ENCODE data around the gene OBP2A. TPM values are rescaled to one million over a fixed set of nuclear protein-coding genes. Genes with fewer than 3 reads are reported as not detected.

OBP2A gene
- total and polyA plus RNA-seq, 2 donors (not counting 1 experiment from before 2014, with no cell fraction given), result not detected

DNA sequence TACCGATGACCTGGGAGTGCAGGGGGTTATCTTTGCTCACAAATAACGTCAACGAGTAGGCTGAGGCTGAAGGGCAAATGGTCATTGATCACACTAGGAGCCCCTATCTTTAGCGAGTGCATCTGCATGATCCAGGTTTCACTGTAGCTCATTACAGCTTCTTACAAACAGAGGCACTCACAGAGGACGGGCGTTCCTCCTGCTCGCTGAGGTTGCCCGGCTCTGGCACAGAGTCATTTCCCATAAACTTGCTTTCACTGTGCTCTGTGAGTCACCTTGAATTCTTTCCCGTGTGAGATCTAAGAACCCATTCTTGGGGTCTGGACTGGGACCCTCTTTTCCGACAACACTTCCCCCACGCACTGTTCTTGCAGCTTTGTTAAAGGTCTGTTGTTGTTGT, 13.7 kb downstream of the OBP2A start:
- ChIA-PET CTCF (no interaction called here), POLR2A (no interaction called here)
- Histone ChIP-seq H3K79me2 (ENCODE audit: control insufficient read depth, insufficient read depth, low read length) (no peaks in the 10 kb centered on the region), H3K4me2 (replicated peaks; ENCODE audit: low read depth, low read length, poor library complexity, severe bottlenecking) (no peak overlapping the region), H3K9ac (ENCODE audit: low read length) (no peak overlapping the region), H3K4me3 (ENCODE audit: control extremely low read depth in 1 of 5, extremely low read depth in 1 of 5, insufficient read depth in 1 of 5, low read depth in 2 of 5, low read length in 4 of 5) (no peak overlapping the region), H2AFZ (ENCODE audit: insufficient read depth, low read depth, low read length, poor library complexity, severe bottlenecking) (no peak overlapping the region), H3K4me1 (ENCODE audit: control insufficient read depth in 2 of 2, insufficient read depth in 2 of 2, low read length in 2 of 2) (no peaks in the 10 kb centered on the region), H3K27ac (ENCODE audit: low read length in 2 of 2) (no peak overlapping the region), H4K20me1 (ENCODE audit: control insufficient read depth, insufficient read depth, low read length, poor library complexity, severe bottlenecking) (no peaks in the 10 kb centered on the region), H3K36me3 (replicated peaks in 1 of 2; ENCODE audit: control extremely low read depth in 1 of 2, control insufficient read depth in 1 of 2, extremely low read depth in 1 of 2, insufficient read depth in 2 of 2, low read length in 1 of 2) (no peaks in the 10 kb centered on the region), H3K9me3 (ENCODE audit: control extremely low read depth in 1 of 3, control insufficient read depth in 2 of 3, insufficient read depth in 1 of 3, low read length in 2 of 3) (peaks cover 0 to 6% (median 0%) of the 10 kb centered on the region in 3 donors), H3K27me3 (replicated peaks in 1 of 4; ENCODE audit: control extremely low read depth in 1 of 4, control insufficient read depth in 3 of 4, insufficient read depth in 4 of 4, low read length in 3 of 4) (peaks cover 0 to 2% (median 0%) of the 10 kb centered on the region in 4 experiments)
- intact Hi-C loops (cut with micrococcal nuclease), result no loop called here
- Mint-ChIP-seq H3K4me3 (no peak overlapping the region), H3K27me3 (peaks cover 5% of the 10 kb centered on the region), H3K9me3 (ENCODE audit: insufficient read depth) (peaks cover 3% of the 10 kb centered on the region), H3K27ac (no peak overlapping the region), H3K4me1 (no peaks in the 10 kb centered on the region)
- ATAC-seq (ENCODE audit: low read depth) (no peak), DNase-seq (no peak)
- 76% methylated on average over 7 of the region's 11 CpGs for WGBS (ENCODE audit: insufficient coverage)
- TF ChIP-seq, protein P1, sequence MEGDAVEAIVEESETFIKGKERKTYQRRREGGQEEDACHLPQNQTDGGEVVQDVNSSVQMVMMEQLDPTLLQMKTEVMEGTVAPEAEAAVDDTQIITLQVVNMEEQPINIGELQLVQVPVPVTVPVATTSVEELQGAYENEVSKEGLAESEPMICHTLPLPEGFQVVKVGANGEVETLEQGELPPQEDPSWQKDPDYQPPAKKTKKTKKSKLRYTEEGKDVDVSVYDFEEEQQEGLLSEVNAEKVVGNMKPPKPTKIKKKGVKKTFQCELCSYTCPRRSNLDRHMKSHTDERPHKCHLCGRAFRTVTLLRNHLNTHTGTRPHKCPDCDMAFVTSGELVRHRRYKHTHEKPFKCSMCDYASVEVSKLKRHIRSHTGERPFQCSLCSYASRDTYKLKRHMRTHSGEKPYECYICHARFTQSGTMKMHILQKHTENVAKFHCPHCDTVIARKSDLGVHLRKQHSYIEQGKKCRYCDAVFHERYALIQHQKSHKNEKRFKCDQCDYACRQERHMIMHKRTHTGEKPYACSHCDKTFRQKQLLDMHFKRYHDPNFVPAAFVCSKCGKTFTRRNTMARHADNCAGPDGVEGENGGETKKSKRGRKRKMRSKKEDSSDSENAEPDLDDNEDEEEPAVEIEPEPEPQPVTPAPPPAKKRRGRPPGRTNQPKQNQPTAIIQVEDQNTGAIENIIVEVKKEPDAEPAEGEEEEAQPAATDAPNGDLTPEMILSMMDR (IDR thresholded peaks at IDR 0.05), result no peak
- no peak for TF ChIP-seq EZH2 (IDR thresholded peaks at IDR 0.05; ENCODE audit: borderline replicate concordance, insufficient read depth, low read depth, low read length, poor library complexity, severe bottlenecking)

- Histone ChIP-seq H3K9ac (ENCODE audit: low read length) (no peak within 1 kb of the TSS), H3K79me2 (ENCODE audit: control insufficient read depth, insufficient read depth, low read length) (no peaks in the 10 kb centered on the region), H3K4me3 (ENCODE audit: control extremely low read depth in 1 of 5, extremely low read depth in 1 of 5, insufficient read depth in 1 of 5, low read depth in 2 of 5, low read length in 4 of 5) (no peak within 1 kb of the TSS), H3K9me3 (ENCODE audit: control extremely low read depth in 1 of 3, control insufficient read depth in 2 of 3, insufficient read depth in 1 of 3, low read length in 2 of 3) (peaks cover 0 to 4% (median 0%) of the 10 kb centered on the region in 3 donors), H3K4me2 (replicated peaks; ENCODE audit: low read depth, low read length, poor library complexity, severe bottlenecking) (no peak within 1 kb of the TSS), H3K27ac (ENCODE audit: low read length in 2 of 2) (no peak within 1 kb of the TSS), H3K36me3 (replicated peaks in 1 of 2; ENCODE audit: control extremely low read depth in 1 of 2, control insufficient read depth in 1 of 2, extremely low read depth in 1 of 2, insufficient read depth in 2 of 2, low read length in 1 of 2) (no peaks in the 10 kb centered on the region), H4K20me1 (ENCODE audit: control insufficient read depth, insufficient read depth, low read length, poor library complexity, severe bottlenecking) (no peaks in the 10 kb centered on the region), H2AFZ (ENCODE audit: insufficient read depth, low read depth, low read length, poor library complexity, severe bottlenecking) (no peak within 1 kb of the TSS), H3K27me3 (replicated peaks in 1 of 4; ENCODE audit: control extremely low read depth in 1 of 4, control insufficient read depth in 3 of 4, insufficient read depth in 4 of 4, low read length in 3 of 4) (peaks cover 0 to 2% (median under 1%) of the 10 kb centered on the region in 4 experiments), H3K4me1 (ENCODE audit: control insufficient read depth in 2 of 2, insufficient read depth in 2 of 2, low read length in 2 of 2) (no peaks in the 10 kb centered on the region)
- 89% methylated on average over 20 of the region's 20 CpGs for WGBS (ENCODE audit: insufficient coverage)
- ChIA-PET POLR2A (no interaction called here), CTCF (no interaction called here)
- H3K4me3 Mint-ChIP-seq, result no peak within 1 kb of the TSS
- TF ChIP-seq, protein P1 (IDR thresholded peaks at IDR 0.05), result no peak
- no peak for TF ChIP-seq EZH2 (IDR thresholded peaks at IDR 0.05; ENCODE audit: borderline replicate concordance, insufficient read depth, low read depth, low read length, poor library complexity, severe bottlenecking)
- H3K27ac Mint-ChIP-seq, result no peak within 1 kb of the TSS
- ATAC-seq (ENCODE audit: low read depth) (no peak), DNase-seq (no peak)
- no peaks in the 10 kb centered on the region for H3K4me1 Mint-ChIP-seq
- H3K9me3 Mint-ChIP-seq (ENCODE audit: insufficient read depth), result no peaks in the 10 kb centered on the region
- peaks cover 5% of the 10 kb centered on the region for H3K27me3 Mint-ChIP-seq
- intact Hi-C loops (cut with micrococcal nuclease), result no loop called here
These were observed 15.7 kb downstream of the OBP2A start, which contains the start of gene PAEP for GRCh38 chr9:135561391-135562234. TSS of gene PAEP (plus strand) at chr9:135561756.
